HG03469 (cell line): Measurements from ENCODE around the gene POU1F1.
"Not testable (repeated sequence)": the region's sequence is repeated elsewhere in the genome, so short reads cannot be mapped to it uniquely, and the experiment has no call there.

ENCODE experiments used
- ATAC-seq: cut with Tn5 transposase; IDR thresholded peaks from one replicate; pipeline ENCODE4 v1.9.1; 2021; ENCODE audit warnings: mild to moderate bottlenecking, moderate library complexity, moderate number of reproducible peaks; ENCODE audit not compliant: unreplicated experiment

The POU1F1 gene

GRCh38 chr3:87260270-87260669, 16.1 kb downstream of the POU1F1 start:
- ATAC-seq, result peak; percentile 79

GRCh38 chr3:87250009-87250408, 26.4 kb downstream of the POU1F1 start:
- no peak for ATAC-seq

- ATAC-seq, result no peak
Observed at GRCh38 chr3:87248831-87249230, 27.6 kb downstream of the POU1F1 start.

- ATAC-seq, result not testable (repeated sequence)
Observed at GRCh38 chr3:87248231-87248630, 28.2 kb downstream of the POU1F1 start.

GRCh38 chr3:87247430-87247773, 29.0 kb downstream of the POU1F1 start:
- no peak for ATAC-seq

GRCh38 chr3:87246662-87247429, 29.5 kb downstream of the POU1F1 start:
- ATAC-seq, result no peak

- ATAC-seq, result no peak
Observed at GRCh38 chr3:87236093-87236492, 40.3 kb downstream of the POU1F1 start.

GRCh38 chr3:87233805-87234204, 42.6 kb downstream of the POU1F1 start:
- ATAC-seq, result no peak

- ATAC-seq, result no peak
Observed at GRCh38 chr3:87229113-87229512, 47.3 kb downstream of the POU1F1 start.

- no peak for ATAC-seq
Observed at GRCh38 chr3:87228316-87228715, 48.1 kb downstream of the POU1F1 start.

- no peak for ATAC-seq
Observed at GRCh38 chr3:87227835-87228144, 48.6 kb downstream of the POU1F1 start.

- peak; percentile 94 for ATAC-seq
Observed at GRCh38 chr3:87227104-87227834, 49.1 kb downstream of the POU1F1 start, which contains the start of gene CHMP2B. CHMP2B (plus strand) TSS chr3:87227309; CDS start chr3:87227523, 214 bp downstream.

GRCh38 chr3:87225659-87226058, 50.7 kb downstream of the POU1F1 start:
- ATAC-seq, result no peak

GRCh38 chr3:87219611-87220010, 56.8 kb downstream of the POU1F1 start:
- no peak for ATAC-seq

- no peak for ATAC-seq
Observed at GRCh38 chr3:87218560-87218959, 57.8 kb downstream of the POU1F1 start.
